GM19324 (cell line): ENCODE measurements around the gene TREX2.

Experiments used
- ATAC-seq: cut with Tn5 transposase; IDR thresholded peaks from one replicate; pipeline ENCODE4 v1.9.1; 2021; ENCODE audit warnings: mild to moderate bottlenecking, moderate library complexity; ENCODE audit not compliant: unreplicated experiment, low FRiP score

Gene TREX2

DNA sequence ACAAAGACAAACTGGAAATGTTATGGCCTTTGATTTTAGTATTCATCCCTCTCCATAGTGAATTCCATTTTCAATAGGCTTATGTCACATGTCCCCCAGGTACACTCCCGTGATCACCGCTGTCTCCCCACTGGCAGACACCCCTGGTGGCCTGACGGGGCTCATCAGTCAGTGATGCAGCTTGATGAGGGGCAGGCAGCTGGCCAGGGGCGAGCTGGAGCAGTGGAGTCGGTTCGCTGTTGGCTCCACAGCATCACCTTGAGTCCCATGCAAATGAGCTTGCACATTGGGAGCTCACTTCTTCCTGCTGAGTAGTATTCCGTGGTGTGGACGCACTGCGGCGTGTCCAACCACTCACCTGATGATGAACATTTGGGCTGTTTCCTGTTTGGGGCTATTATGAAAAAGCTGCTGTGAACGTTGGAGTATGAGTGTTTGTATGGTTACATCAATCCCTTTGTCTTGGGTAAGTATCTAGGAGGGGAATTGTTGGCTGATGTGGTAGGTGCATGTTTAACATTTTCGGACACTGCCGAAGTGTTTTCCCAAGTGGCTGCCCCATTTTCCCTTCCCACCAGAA is 5.2 kb downstream of the TREX2 start:
- ATAC-seq: no peak

DNA sequence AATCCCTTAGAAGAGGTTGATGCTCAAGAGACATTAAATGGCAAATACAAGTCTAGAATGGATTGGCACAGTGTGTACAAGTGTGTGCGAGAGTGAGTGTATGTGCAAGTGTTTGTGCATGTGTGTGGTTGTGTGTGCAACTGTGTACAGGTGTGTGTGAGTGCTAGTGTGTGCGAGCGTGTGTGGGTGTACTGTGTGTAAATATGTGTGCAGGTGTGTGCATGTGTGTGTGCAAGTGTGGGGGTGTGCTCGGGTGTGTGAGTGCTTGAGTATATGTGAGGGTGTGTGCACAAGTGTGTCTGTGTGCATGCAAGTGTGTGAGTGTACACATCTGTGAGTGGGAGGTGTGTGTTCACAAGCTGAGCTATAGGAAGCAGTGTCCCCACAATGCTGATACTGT is 5.9 kb downstream of the TREX2 start:
- ATAC-seq: no peak

GRCh38 chrX:153438532-153438931 is 7.3 kb downstream of the TREX2 start:
- ATAC-seq: no peak

GRCh38 chrX:153435845-153436244 is 10.0 kb downstream of the TREX2 start:
- ATAC-seq: no peak

DNA sequence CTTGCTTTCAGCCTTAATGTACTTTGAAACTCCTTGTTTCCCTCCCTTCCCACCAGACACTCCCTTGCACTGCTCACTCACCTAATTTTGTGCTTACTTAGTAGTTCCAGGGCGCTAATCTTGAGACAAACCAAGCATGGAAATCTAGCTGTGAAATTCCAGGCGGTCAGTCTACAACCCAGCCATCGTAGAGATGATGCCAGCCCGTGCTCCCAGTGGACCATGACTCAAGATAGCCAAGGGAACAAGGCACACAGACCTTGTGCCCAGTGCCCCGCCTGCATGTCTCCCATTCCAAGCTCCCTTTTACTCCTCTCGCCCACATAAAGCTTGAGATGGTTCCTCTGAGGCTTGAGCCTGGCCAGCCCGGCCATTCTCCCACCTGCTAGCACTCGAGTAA is 11.1 kb downstream of the TREX2 start:
- no peak for ATAC-seq

GRCh38 chrX:153433781-153434285 is 12.0 kb downstream of the TREX2 start:
- no peak for ATAC-seq

DNA sequence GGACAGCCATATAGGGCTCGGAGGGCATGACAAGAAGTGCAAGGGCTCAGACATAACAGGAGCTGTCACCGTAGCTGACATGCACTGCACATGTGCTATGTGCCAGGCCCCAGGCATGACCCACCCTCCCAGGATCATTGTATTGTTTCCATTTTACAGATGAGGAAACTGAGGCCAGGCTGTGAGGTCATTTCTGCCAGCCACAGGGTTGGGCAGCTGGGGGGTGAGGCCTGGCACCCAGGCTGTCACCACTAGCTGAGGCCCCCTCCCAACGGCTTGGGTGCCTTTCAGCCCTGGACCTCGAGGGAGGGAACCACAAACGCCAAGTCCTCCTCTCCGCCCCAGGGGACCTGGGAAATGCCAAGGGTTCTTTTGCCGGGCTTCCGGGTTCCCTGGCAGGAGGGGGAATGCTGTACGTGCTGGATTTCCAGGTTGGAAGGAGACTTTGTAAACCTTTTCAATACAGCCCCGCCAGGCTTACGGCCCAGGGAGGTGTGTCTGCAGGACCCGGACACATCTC is 12.6 kb downstream of the TREX2 start:
- ATAC-seq: no peak

DNA sequence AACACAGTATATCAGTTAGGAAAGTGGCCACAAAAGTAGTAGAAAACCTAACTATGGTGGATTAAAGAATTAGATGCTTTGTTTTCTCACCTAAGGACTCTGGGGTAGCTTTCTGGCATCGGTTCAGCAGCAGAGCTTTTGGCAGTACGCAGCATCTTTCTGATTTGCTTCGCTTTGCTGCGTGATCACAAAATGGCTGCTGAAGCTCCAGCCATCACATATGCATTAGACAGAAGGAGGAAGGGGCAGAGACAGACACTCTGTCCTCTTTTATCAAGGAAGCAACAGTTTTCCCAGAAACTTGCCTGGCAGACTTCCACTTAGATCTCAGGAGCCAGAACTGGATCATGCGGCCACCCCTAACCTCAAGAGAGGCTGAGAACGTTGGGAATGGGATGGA is 15.1 kb downstream of the TREX2 start:
- ATAC-seq: no peak

DNA sequence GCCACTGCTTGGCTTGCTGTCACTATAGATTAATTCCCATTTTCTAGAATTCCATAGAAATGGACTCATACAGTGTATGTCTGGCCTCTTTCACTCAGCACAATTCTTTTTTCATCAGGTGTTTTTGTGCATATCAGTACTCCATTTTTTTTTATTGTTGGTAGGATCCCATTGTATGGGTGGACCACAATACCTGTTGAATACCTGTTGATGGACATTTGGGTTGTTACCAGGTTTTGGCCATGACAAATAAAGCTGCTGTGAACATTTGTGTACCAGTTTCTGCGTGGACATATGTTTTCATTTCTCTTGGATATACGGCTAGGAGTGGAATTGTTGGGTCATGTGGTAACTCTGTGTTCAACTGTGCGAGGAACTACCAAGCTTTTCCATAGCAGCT is 19.7 kb downstream of the TREX2 start:
- ATAC-seq: no peak

DNA sequence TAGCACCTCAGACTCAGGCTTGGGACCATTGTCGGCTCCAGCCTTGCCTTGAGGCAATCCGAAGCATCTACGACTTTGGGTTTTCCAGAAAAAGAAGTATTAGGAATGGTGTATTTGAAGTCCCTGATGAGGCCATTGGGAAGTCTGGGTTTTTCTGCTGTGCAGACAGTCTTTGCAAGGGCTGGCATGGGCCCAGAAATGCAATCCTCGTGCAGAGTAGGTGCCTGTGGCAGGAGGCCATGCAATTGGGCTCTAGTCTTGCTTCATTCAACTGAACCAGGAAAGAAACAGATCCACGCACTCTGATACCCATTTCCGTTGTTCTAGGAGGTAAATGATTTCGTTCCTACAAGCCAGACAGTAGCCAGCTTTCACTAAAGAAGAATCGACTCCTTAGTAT is 22.2 kb downstream of the TREX2 start:
- no peak for ATAC-seq

- ATAC-seq: no peak
Measured at GRCh38 chrX:153421856-153422255, 24.0 kb downstream of the TREX2 start.

DNA sequence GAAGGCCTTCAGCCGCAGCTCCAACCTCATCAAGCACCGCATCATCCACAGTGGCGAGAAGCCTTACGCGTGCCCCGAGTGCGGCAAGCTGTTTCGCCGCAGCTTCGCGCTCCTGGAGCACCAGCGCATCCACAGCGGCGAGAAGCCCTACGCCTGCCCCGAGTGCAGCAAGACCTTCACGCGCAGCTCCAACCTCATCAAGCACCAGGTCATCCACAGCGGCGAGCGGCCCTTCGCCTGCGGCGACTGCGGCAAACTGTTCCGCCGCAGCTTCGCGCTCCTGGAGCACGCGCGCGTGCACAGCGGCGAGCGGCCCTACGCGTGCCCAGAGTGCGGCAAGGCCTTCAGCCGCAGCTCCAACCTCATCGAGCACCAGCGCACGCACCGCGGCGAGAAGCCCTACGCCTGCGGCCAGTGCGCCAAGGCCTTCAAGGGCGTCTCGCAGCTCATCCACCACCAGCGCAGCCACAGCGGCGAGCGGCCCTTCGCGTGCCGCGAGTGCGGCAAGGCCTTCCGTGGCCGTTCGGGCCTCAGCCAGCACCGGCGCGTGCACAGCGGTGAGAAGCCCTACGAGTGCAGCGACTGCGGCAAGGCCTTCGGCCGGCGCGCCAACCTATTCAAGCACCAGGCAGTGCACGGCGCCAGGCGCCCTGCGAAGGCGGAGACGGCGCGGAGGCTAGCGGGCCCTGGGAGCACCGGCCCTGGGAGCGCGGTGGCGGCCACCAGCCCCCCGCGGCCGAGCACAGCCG is 24.8 kb downstream of the TREX2 start:
- ATAC-seq: no peak

DNA sequence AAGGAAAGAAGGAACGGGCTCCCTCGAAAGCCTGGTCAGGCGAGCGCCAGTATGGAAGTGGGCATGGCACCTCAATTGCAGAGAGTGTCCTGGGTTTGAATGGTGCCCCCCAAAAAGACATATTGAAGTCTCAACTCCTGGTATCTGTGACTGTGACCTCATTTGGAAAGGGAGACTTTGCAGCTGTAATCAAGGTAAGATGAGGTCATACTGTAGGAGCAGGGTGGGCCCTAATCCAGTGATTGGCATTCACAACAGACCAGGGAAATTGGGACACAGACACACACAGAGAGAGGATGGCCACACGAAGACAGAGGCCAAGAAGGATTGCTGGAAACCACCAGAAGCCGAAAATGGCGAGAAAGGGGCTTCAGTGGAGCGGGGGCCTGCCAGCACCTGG is 28.2 kb downstream of the TREX2 start:
- ATAC-seq: no peak

DNA sequence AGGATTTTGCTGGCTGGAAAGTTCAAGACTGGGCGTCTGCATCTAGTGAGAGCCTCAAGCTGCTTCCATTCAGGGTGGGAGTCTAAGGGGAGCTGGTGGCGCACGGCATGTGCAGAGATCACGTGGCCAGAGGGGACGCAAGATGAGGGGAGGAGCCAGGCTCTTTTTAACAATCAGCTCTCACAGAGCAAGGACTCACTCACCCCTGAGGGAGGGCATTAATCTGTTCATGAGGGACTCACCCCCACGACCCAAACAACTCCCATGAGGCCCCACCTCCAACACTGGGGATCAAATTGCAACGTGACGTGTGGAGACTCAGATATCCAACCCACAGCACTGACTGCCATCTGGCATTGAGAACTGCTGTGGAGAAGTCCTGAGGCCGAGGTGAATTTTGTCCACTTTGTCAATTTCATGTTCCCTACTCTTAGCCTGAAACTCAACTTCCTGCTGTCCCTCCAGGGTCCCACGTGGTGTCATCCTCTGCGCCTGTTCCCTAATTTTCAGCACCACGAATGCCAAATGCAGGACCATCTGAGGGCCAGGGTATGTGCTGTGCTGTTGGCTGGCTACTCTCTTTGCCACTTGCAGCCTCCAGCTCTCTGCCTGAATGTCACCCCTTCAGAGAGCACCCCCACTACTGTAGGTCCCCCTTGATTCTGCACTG is 28.9 kb downstream of the TREX2 start:
- no peak for ATAC-seq

GRCh38 chrX:153414856-153415510 is 30.9 kb downstream of the TREX2 start:
- ATAC-seq: no peak

DNA sequence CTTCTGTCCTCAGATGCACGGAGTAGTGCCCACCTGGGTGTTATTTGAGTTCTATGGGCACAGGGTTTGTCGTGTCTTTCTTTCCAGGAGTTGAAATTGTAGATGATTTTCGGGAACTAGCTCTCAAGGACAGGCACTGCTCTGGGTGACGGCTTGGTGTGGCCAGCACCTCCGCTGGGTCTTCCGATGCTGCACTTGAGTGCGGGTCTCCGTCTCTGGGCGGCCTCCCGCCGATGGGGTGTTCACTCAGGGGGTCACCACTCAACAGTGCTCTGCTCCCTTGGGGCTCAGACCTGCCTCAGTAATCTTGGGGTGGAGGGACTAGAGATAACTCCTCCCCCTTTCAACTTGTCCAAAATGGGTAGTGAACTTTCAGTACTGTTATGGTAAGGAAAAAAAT is 32.1 kb downstream of the TREX2 start:
- no peak for ATAC-seq

DNA sequence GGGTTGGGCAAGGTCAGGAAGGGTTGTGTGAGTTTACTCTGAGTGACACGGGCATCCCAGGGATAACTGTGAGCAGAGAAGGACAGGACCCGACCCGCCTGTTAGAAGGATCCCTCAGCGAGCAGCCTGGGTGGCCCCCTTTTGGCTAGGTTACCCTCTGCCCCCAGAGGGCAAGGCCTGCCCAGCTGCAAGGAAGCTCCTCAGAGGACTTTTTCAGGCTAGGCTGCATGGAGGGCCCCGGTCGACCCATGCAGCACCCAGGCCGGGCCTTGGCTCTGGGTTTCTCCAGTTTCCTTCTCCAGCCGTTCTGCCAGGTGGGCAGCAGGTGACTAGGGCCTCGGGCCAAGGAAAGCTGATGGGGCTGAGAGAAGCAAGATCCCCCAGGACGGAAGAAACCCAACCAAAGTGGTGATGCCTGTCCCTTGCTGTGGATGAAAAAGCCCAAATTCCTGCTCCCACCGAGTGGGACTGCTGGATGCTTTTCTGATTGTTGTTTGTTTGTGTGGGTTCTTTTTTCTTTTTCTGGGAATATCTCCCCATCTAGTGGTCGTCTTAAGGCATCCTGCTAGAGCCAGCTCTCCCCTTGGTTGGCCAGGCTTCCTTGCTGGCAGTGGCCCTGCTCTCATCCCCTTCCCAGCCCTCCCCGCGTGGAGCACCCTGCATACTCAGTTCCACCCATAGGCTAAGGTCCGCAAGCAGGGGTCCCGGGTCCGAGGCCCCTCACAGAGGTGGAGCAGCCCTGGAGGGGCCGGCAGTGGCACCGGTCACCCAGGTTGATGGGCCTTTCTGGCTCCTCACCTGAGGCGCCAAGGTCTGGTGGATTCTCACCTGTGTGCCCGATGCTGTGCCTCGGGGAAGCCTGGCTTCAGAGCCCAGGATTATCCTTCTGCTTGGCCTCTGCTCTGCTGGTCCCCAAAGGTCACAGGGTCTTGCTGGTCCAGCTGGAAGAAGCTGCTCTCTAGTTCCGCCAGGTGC is 32.8 kb downstream of the TREX2 start:
- ATAC-seq: no peak

- ATAC-seq: no peak
Measured at GRCh38 chrX:153411988-153412574, 33.8 kb downstream of the TREX2 start.

DNA sequence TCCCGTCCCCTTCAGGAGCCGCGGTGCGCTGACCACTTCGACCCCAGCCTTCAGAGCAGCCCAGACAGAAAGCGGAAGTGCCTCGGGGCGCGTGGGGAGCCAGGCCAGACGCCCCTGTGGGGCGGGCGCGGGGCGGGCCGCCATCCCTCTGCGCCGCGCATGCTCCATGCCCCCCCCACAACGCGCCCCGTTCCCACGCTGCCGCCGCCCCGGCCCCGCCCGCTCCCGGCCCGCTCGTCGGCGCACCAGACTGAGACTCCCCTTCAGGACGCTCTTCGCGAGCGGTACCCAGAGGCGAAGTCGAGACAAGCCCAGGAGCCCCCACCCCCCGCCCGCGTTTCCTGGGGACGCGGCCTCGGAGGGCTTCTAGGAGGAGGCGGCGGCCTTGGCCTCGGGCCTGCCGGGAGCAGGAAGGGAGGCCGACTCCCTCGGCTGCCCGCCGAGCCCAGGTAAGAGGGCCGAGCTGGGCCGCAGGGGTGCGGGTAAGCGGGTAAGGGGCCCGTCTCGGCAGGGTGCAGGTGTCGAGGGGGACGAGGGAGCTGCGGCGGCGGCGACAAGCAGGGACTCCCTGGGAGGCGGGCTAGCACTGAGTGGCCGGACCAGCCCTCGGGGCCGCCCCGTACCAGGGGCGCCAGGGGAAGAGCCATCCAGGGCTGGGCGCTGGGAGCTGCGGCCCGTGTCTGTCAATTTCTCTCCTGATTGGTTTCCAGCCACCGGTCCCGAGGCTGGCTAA is 34.4 kb downstream of the TREX2 start, which contains the start of gene ZFP92:
Gene ZFP92, plus strand, starts transcription at position 218 of the 733 bp plus-strand sequence. CDS start 6,851 bp downstream, outside the sequence.
- no peak for ATAC-seq
